WTC11 (cell line): ENCODE measurements around the gene SAA2. TPM values are rescaled to one million over a fixed set of nuclear protein-coding genes. Genes with fewer than 3 reads are reported as not detected.
"Not testable (repeated sequence)": the region's sequence is repeated elsewhere in the genome, so short reads cannot be mapped to it uniquely, and the experiment has no call there.

Source experiments
- ATAC-seq: fragments of 200-7000 bp; cut with Tn5 transposase; 2 replicates; pipeline ENCODE4 v1.10.0; 2021; ENCODE audit warnings: mild to moderate bottlenecking, moderate library complexity
- CTCF ChIA-PET: fragments of 300-600 bp; sonication (Branson Sonifier 250); formaldehyde crosslinking; loops from one replicate; lab custom pipeline; 2021; ENCODE audit warnings: antibody characterized with exemption; lab: Charles Lee
- POLR2A ChIA-PET: fragments of 350-600 bp; sonication (Branson Sonifier 250); formaldehyde crosslinking; loops from one replicate; lab custom pipeline; 2021; ENCODE audit warnings: antibody characterized with exemption; lab: Charles Lee
- DNase-seq: peaks from one replicate; pipeline ENCODE4 v3.0.0; 2021; ENCODE audit warnings: low spot score
- H3K27ac Mint-ChIP-seq: 2 replicates; pipeline ENCODE4 v1.8.0; 2021; ENCODE audit warnings: mixed read lengths
- H3K27me3 Mint-ChIP-seq: 2 replicates; pipeline ENCODE4 v1.8.0; 2021; ENCODE audit warnings: low read depth, mild to moderate bottlenecking, moderate library complexity, mixed read lengths
- H3K36me3 Mint-ChIP-seq: 2 replicates; pipeline ENCODE4 v1.8.0; 2021; ENCODE audit warnings: mixed read lengths
- H3K4me1 Mint-ChIP-seq: 2 replicates; pipeline ENCODE4 v1.8.0; 2022; ENCODE audit warnings: mixed read lengths
- H3K4me3 Mint-ChIP-seq: 2 replicates; pipeline ENCODE4 v1.8.0; 2021; ENCODE audit warnings: mild to moderate bottlenecking, moderate library complexity, mixed read lengths
- H3K9me3 Mint-ChIP-seq: 2 replicates; pipeline ENCODE4 v1.8.0; 2021; ENCODE audit warnings: mixed read lengths
- ATF1 ChIP-seq: sonication (generic); formaldehyde crosslinking; IDR thresholded peaks from 2 replicates; pipeline ENCODE4 v1.8.1; 2023; ENCODE audit warnings: mild to moderate bottlenecking, moderate library complexity, missing genetic modification reagents
- CDX4 ChIP-seq: fragments of 250-450 bp; sonication (Bioruptor Pico); IDR thresholded peaks from 2 replicates; pipeline ENCODE4 v1.9.0; 2021; ENCODE audit warnings: moderate library complexity, mild to moderate bottlenecking, inconsistent platforms, borderline replicate concordance
- E2F5 ChIP-seq: sonication (generic); formaldehyde crosslinking; IDR thresholded peaks from 2 replicates; pipeline ENCODE4 v1.8.1; 2022; ENCODE audit warnings: mild to moderate bottlenecking, moderate library complexity, missing genetic modification reagents
- ESRRA ChIP-seq: sonication (generic); formaldehyde crosslinking; IDR thresholded peaks from 2 replicates; pipeline ENCODE4 v1.8.1; 2022; ENCODE audit warnings: mild to moderate bottlenecking, missing genetic modification reagents, borderline replicate concordance
- FOXJ3 ChIP-seq: sonication (generic); formaldehyde crosslinking; IDR thresholded peaks from 2 replicates; pipeline ENCODE4 v1.9.0; 2021; ENCODE audit warnings: missing genetic modification reagents, mild to moderate bottlenecking, borderline replicate concordance
- FOXK1 ChIP-seq: sonication (generic); formaldehyde crosslinking; IDR thresholded peaks from 2 replicates; pipeline ENCODE4 v1.8.0; 2022; ENCODE audit warnings: mild to moderate bottlenecking, moderate library complexity, missing genetic modification reagents
- GABPB1 ChIP-seq: sonication (generic); formaldehyde crosslinking; IDR thresholded peaks from 2 replicates; pipeline ENCODE4 v1.8.1; 2023; ENCODE audit warnings: mild to moderate bottlenecking, missing genetic modification reagents
- GTF2I ChIP-seq: fragments of 250-450 bp; sonication (Bioruptor Pico); conservative IDR thresholded peaks from 2 replicates; pipeline ENCODE4 v1.4.0; 2021; ENCODE audit warnings: mild to moderate bottlenecking
- IRF2 ChIP-seq: sonication (generic); formaldehyde crosslinking; IDR thresholded peaks from 2 replicates; pipeline ENCODE4 v1.8.0; 2022; ENCODE audit warnings: low read depth, missing genetic modification reagents, borderline replicate concordance
- JAZF1 ChIP-seq: fragments of 250-450 bp; sonication (Bioruptor Pico); IDR thresholded peaks from 2 replicates; pipeline ENCODE4 v1.9.0; 2021; ENCODE audit warnings: moderate library complexity, mild to moderate bottlenecking, inconsistent platforms
- JUN ChIP-seq: sonication (generic); formaldehyde crosslinking; IDR thresholded peaks from 2 replicates; pipeline ENCODE4 v1.8.0; 2023; ENCODE audit warnings: mild to moderate bottlenecking, missing genetic modification reagents
- MAX ChIP-seq: sonication (generic); formaldehyde crosslinking; IDR thresholded peaks from 2 replicates; pipeline ENCODE4 v1.8.0; 2022; ENCODE audit warnings: mild to moderate bottlenecking, missing genetic modification reagents
- NFATC4 ChIP-seq: fragments of 250-450 bp; sonication (Bioruptor Pico); IDR thresholded peaks from 2 replicates; pipeline ENCODE4 v1.9.0; 2021; ENCODE audit warnings: mild to moderate bottlenecking
- PRDM15 ChIP-seq: sonication (generic); formaldehyde crosslinking; IDR thresholded peaks from 2 replicates; pipeline ENCODE4 v1.8.0; 2022; ENCODE audit warnings: missing genetic modification reagents
- RORB ChIP-seq: fragments of 250-450 bp; sonication (Bioruptor Pico); IDR thresholded peaks from 2 replicates; pipeline ENCODE4 v1.9.0; 2021; ENCODE audit warnings: mild to moderate bottlenecking
- TEAD1 ChIP-seq: sonication (generic); formaldehyde crosslinking; IDR thresholded peaks from 2 replicates; pipeline ENCODE4 v1.8.0; 2022; ENCODE audit warnings: mild to moderate bottlenecking, missing genetic modification reagents
- TEAD4 ChIP-seq: sonication (generic); formaldehyde crosslinking; IDR thresholded peaks from 2 replicates; pipeline ENCODE4 v1.8.0; 2022; ENCODE audit warnings: mild to moderate bottlenecking, missing genetic modification reagents
- TP53 ChIP-seq: sonication (generic); formaldehyde crosslinking; IDR thresholded peaks from 2 replicates; pipeline ENCODE4 v1.8.1; 2023; ENCODE audit warnings: mild to moderate bottlenecking, missing genetic modification reagents
- ZNF121 ChIP-seq: sonication (generic); formaldehyde crosslinking; IDR thresholded peaks from 2 replicates; pipeline ENCODE4 v1.8.0; 2023; ENCODE audit warnings: missing genetic modification reagents
- ZNF138 ChIP-seq: sonication (generic); formaldehyde crosslinking; conservative IDR thresholded peaks from 2 replicates; pipeline ENCODE4 v1.8.1; 2022; ENCODE audit warnings: mild to moderate bottlenecking, moderate library complexity, missing genetic modification reagents
- ZNF219 ChIP-seq: sonication (generic); formaldehyde crosslinking; IDR thresholded peaks from 2 replicates; pipeline ENCODE4 v1.8.0; 2023; ENCODE audit warnings: missing genetic modification reagents, mild to moderate bottlenecking, borderline replicate concordance
- total RNA-seq: library from RNA; stranded (reverse); gene quantifications from 3 replicates; pipeline ENCODE4 v1.2.3, GENCODE V29; 2021
- TF ChIP-seq, protein P1 (sequence below): sonication (generic); formaldehyde crosslinking; IDR thresholded peaks from 2 replicates; pipeline ENCODE4 v1.8.1; 2023; ENCODE audit warnings: mild to moderate bottlenecking, moderate library complexity, missing genetic modification reagents
- TF ChIP-seq, protein P2 (sequence below): sonication (generic); formaldehyde crosslinking; IDR thresholded peaks from 2 replicates; pipeline ENCODE4 v1.8.0; 2022; ENCODE audit warnings: mild to moderate bottlenecking, missing genetic modification reagents

The SAA2 gene
- total RNA-seq, 1 experiment from 2014 or later = 5.0 TPM

GRCh38 chr11:18253778-18254338, 5.4 kb upstream of the SAA2 start:
- POLR2A ChIA-PET = interaction anchor here (1.3 kb wide), 1 partner anchor 10 kb away, joined by 3 read pairs; no protein-coding TSS in a partner anchor
- Mint-ChIP-seq H3K9me3 (no peaks in the 10 kb centered on the region), H3K27me3 (no peaks in the 10 kb centered on the region; the same call in 1 of the 2 replicates), H3K36me3 (no peaks in the 10 kb centered on the region), H3K4me1 (no peaks in the 10 kb centered on the region), H3K27ac (no peak overlapping the region), H3K4me3 (no peak overlapping the region)
- TF ChIP-seq TEAD4 (CRISPR knock-in tag) (no peak), TEAD1 (CRISPR knock-in tag) (no peak), JUN (CRISPR knock-in tag) (no peak), MAX (CRISPR knock-in tag) (no peak), GTF2I (CRISPR knock-in tag) (no peak), JAZF1 (CRISPR knock-in tag) (no peak), CDX4 (CRISPR knock-in tag) (no peak), IRF2 (no peak), GABPB1 (CRISPR knock-in tag) (no peak), PRDM15 (CRISPR knock-in tag) (no peak), RORB (CRISPR knock-in tag) (no peak), ZNF121 (no peak), ZNF138 (CRISPR knock-in tag) (no peak)
- ATAC-seq (no peak), DNase-seq (no peak)
- CTCF ChIA-PET = no interaction called here

- TF ChIP-seq ESRRA (no peak), FOXK1 (CRISPR knock-in tag) (no peak), ZNF219 (CRISPR knock-in tag) (no peak), NFATC4 (CRISPR knock-in tag) (no peak), JUN (CRISPR knock-in tag) (no peak), E2F5 (no peak), ZNF121 (no peak), ATF1 (CRISPR knock-in tag) (no peak), FOXJ3 (CRISPR knock-in tag) (no peak), TP53 (CRISPR knock-in tag) (no peak)
- TF ChIP-seq, protein P1, sequence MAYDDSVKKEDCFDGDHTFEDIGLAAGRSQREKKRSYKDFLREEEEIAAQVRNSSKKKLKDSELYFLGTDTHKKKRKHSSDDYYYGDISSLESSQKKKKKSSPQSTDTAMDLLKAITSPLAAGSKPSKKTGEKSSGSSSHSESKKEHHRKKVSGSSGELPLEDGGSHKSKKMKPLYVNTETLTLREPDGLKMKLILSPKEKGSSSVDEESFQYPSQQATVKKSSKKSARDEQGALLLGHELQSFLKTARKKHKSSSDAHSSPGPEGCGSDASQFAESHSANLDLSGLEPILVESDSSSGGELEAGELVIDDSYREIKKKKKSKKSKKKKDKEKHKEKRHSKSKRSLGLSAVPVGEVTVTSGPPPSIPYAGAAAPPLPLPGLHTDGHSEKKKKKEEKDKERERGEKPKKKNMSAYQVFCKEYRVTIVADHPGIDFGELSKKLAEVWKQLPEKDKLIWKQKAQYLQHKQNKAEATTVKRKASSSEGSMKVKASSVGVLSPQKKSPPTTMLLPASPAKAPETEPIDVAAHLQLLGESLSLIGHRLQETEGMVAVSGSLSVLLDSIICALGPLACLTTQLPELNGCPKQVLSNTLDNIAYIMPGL (CRISPR knock-in tag) = no peak
- TF ChIP-seq, protein P2, sequence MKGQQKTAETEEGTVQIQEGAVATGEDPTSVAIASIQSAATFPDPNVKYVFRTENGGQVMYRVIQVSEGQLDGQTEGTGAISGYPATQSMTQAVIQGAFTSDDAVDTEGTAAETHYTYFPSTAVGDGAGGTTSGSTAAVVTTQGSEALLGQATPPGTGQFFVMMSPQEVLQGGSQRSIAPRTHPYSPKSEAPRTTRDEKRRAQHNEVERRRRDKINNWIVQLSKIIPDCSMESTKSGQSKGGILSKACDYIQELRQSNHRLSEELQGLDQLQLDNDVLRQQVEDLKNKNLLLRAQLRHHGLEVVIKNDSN (CRISPR knock-in tag) = no peak
- TF ChIP-seq, all 79 proteins: peak for 0
- no peaks in the 10 kb centered on the region for H3K36me3 Mint-ChIP-seq
- ATAC-seq = no peak
- no peaks in the 10 kb centered on the region for H3K9me3 Mint-ChIP-seq
- POLR2A ChIA-PET = interaction anchor here (1.3 kb wide), 1 partner anchor 10 kb away, joined by 3 read pairs; no protein-coding TSS in a partner anchor
- CTCF ChIA-PET = interaction anchor here (1.1 to 1.6 kb wide), 2 partner anchors 9 to 22 kb away, joined by 4 to 7 read pairs; no protein-coding TSS in a partner anchor
- DNase-seq = no peak
- H3K27me3 Mint-ChIP-seq = no peaks in the 10 kb centered on the region; the same call in 1 of the 2 replicates
- H3K4me3 Mint-ChIP-seq = no peak overlapping the region
- H3K4me1 Mint-ChIP-seq = no peaks in the 10 kb centered on the region
- peak overlapping the region; percentile 81; the same call in 1 of the 2 replicates for H3K27ac Mint-ChIP-seq
Observed at GRCh38 chr11:18253233-18253632, 4.8 kb upstream of the SAA2 start.

- POLR2A ChIA-PET, H3K4me3 Mint-ChIP-seq, H3K4me1 Mint-ChIP-seq, CTCF ChIA-PET, H3K9me3 Mint-ChIP-seq, DNase-seq, ATAC-seq, H3K27ac Mint-ChIP-seq, H3K27me3 Mint-ChIP-seq, H3K36me3 Mint-ChIP-seq: not testable (repeated sequence)
Observed at GRCh38 chr11:18247191-18247581, 1.3 kb downstream of the SAA2 start.
